Brain microvascular endothelial cell (primary cell): ENCODE results near the gene SPNS2.

Experiments
- DNase-seq: peaks from one replicate; pipeline ENCODE4 v3.0.0-alpha.2; 2020
- H3K27ac ChIP-seq: fragments of 250-450 bp; sonication (Bioruptor Pico); 2 replicates; pipeline ENCODE4 v1.5.1; 2020; ENCODE audit warnings: mild to moderate bottlenecking, moderate library complexity
- H3K27me3 ChIP-seq: fragments of 250-450 bp; sonication (Bioruptor Pico); replicated peaks from 2 replicates; pipeline ENCODE4 v1.5.1; 2020; ENCODE audit warnings: mild to moderate bottlenecking
- H3K36me3 ChIP-seq: fragments of 250-450 bp; sonication (Bioruptor Pico); replicated peaks from 2 replicates; pipeline ENCODE4 v1.5.1; 2020; ENCODE audit warnings: mild to moderate bottlenecking
- H3K4me3 ChIP-seq: 2 replicates; pipeline ENCODE4 v1.5.1; 2011; ENCODE audit warnings: low read depth, mild to moderate bottlenecking, control low read depth, low read length, moderate library complexity
- in situ Hi-C: cut with HindIII; loops from 2 replicates; pipeline ENCODE4 v1.10.0; 2017; ENCODE audit warnings: low sequenced_read_pairs, low pct_ligation_motif_present
- TF ChIP-seq, protein P1 (sequence below): IDR thresholded peaks from 2 replicates; pipeline ENCODE4 v1.5.1; 2011; ENCODE audit warnings: low read depth, mild to moderate bottlenecking, moderate library complexity, low read length, control low read depth, inconsistent platforms; ENCODE audit errors: missing control alignments

SPNS2 gene

GRCh38 chr17:4514206-4514605 is 15.5 kb downstream of the SPNS2 start:
- Histone ChIP-seq H3K27ac (no peak overlapping the region), H3K27me3 (no peaks in the 10 kb centered on the region), H3K4me3 (no peak overlapping the region), H3K36me3 (no peaks in the 10 kb centered on the region)
- TF ChIP-seq, protein P1, sequence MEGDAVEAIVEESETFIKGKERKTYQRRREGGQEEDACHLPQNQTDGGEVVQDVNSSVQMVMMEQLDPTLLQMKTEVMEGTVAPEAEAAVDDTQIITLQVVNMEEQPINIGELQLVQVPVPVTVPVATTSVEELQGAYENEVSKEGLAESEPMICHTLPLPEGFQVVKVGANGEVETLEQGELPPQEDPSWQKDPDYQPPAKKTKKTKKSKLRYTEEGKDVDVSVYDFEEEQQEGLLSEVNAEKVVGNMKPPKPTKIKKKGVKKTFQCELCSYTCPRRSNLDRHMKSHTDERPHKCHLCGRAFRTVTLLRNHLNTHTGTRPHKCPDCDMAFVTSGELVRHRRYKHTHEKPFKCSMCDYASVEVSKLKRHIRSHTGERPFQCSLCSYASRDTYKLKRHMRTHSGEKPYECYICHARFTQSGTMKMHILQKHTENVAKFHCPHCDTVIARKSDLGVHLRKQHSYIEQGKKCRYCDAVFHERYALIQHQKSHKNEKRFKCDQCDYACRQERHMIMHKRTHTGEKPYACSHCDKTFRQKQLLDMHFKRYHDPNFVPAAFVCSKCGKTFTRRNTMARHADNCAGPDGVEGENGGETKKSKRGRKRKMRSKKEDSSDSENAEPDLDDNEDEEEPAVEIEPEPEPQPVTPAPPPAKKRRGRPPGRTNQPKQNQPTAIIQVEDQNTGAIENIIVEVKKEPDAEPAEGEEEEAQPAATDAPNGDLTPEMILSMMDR = no peak
- no peak for DNase-seq
- in situ Hi-C loops = no loop called here

DNA sequence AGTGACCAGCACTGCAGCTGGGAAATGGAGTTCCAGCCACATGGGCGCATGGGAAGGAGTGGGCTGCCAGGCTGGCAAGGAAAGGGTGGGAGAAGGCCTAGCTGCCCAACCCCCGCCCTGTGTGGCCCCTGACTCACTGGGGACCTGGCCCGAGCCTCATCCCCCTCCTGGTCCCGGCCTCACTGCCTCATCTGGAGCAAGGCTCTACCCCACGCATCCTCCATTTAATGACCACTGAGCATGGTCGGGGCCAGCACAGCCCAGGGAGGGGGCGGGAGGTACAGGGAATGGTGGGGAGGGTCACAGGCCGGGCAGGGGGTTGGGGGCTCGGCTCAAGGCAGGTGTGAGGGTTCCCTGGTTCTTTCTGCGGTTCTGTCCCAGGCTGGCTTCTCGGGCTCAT is 16.1 kb downstream of the SPNS2 start:
- H3K27ac ChIP-seq = no peak overlapping the region
- in situ Hi-C loops = no loop called here
- no peaks in the 10 kb centered on the region for H3K36me3 ChIP-seq
- no peak overlapping the region for H3K4me3 ChIP-seq
- no peak for DNase-seq
- TF ChIP-seq, protein P1 = no peak
- no peaks in the 10 kb centered on the region for H3K27me3 ChIP-seq

GRCh38 chr17:4515501-4515900 is 16.8 kb downstream of the SPNS2 start:
- no peak overlapping the region for H3K27ac ChIP-seq

DNA sequence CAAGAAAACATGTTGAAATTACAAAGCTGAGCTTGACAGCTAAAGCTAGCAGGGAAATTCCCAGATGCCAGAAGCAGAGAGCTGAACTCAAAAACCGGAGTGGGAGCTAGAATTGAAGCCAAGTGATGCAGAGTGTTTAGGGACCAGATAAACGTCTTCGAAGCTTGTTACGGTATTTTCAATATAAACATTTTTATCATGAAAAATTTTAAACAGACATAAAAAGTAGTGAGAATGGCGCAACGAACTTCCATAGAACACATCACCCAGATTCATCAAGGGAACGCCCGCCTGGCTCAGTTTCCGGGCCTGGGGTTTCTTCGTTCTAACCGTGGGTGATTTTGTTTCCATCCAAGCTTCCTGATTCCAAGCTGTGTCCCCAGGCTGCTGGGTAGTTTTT is 18.1 kb downstream of the SPNS2 start:
- TF ChIP-seq, protein P1 = no peak
- H3K4me3 ChIP-seq = no peak overlapping the region
- DNase-seq = no peak
- no peaks in the 10 kb centered on the region for H3K27me3 ChIP-seq
- H3K36me3 ChIP-seq = no peaks in the 10 kb centered on the region
- H3K27ac ChIP-seq = no peak overlapping the region
- in situ Hi-C loops = no loop called here

More at GRCh38 chr17:4515501-4515900, 16.8 kb downstream of the SPNS2 start:
- no peaks in the 10 kb centered on the region for H3K36me3 ChIP-seq
- TF ChIP-seq, protein P1 = no peak
- in situ Hi-C loops = no loop called here
- no peak overlapping the region for H3K4me3 ChIP-seq
- no peaks in the 10 kb centered on the region for H3K27me3 ChIP-seq
- no peak for DNase-seq

DNA sequence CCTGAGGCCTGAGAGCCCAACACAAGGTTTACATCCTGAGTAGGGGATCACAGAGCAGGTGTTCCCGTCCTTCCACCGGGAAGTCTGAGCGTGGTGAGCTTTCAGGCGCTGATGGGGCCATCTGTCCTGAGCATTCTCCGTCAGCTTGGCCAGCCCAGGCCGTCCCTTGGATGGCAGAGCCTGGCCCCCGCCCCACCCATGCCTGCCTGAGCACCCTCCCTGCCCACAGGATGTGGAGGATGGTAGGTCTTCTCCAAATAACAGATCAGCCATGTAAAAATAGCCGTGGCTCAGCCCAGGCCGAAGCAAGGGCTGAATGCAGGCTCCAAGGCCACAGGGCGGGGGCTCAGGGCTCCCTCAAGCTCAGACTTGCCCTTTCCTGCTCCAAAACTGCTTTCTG is 20.2 kb downstream of the SPNS2 start:
- in situ Hi-C loops = no loop called here
- DNase-seq = no peak
- Histone ChIP-seq H3K36me3 (no peaks in the 10 kb centered on the region), H3K4me3 (no peak overlapping the region), H3K27me3 (no peaks in the 10 kb centered on the region), H3K27ac (no peak overlapping the region)
- TF ChIP-seq, protein P1 = no peak

DNA sequence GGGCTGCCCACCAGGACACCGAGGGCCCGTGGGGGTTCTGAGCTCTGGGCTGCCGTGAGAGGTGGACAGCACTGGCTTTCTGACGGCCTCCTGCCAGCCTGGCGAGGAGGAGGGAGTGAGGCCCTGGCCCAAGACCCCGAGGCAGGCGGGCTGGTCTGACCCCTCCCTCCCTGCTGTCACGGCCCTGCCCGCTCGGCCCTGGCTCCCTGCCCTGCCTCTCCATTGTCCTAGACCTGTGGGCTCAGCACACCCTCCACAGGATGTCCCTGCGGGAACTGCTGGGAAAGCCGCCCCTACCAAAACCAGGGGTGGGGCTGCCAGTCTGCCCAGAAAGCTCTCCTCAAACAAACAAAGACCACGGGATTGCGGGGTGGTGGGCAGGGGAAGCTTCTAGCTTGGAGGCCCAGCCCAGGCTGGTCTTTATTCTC is 20.7 kb downstream of the SPNS2 start:
- Histone ChIP-seq H3K4me3 (no peak overlapping the region), H3K27me3 (no peaks in the 10 kb centered on the region), H3K27ac (no peak overlapping the region), H3K36me3 (no peaks in the 10 kb centered on the region)
- in situ Hi-C loops = no loop called here
- TF ChIP-seq, protein P1 = no peak
- no peak for DNase-seq
